Left ventricle myocardium inferior (tissue), 1 donor: ENCODE measurements around the gene OR8B4. TPM values are rescaled to one million over a fixed set of nuclear protein-coding genes. Genes with fewer than 3 reads are reported as not detected.
"Not testable (repeated sequence)": the region's sequence is repeated elsewhere in the genome, so short reads cannot be mapped to it uniquely, and the experiment has no call there.

Experiments used
- DNase-seq: peaks from one replicate; pipeline ENCODE4 v3.0.0-alpha.2; 2020
- H3K27ac ChIP-seq: fragments of 200-600 bp; replicated peaks from 2 replicates; pipeline ENCODE4 v1.8.0; 2021
- H3K27me3 ChIP-seq: fragments of 200-600 bp; 2 replicates; pipeline ENCODE4 v1.8.0; 2021; ENCODE audit warnings: low read depth
- H3K36me3 ChIP-seq: fragments of 200-600 bp; 2 replicates; pipeline ENCODE4 v1.8.0; 2021
- H3K4me1 ChIP-seq: fragments of 200-600 bp; 2 replicates; pipeline ENCODE4 v1.8.0; 2021
- H3K4me3 ChIP-seq: fragments of 200-600 bp; 2 replicates; pipeline ENCODE4 v1.8.0; 2021; ENCODE audit warnings: mild to moderate bottlenecking, moderate library complexity
- H3K9me3 ChIP-seq: fragments of 200-600 bp; replicated peaks from 2 replicates; pipeline ENCODE4 v1.8.0; 2021
- intact Hi-C: fragments of 100-400 bp; cut with micrococcal nuclease; formaldehyde crosslinking; loops from one replicate; pipeline ENCODE4 v1.11.0; 2022
- total RNA-seq: library from RNA; stranded (reverse); fragmentation: NEBNext Ultra II Directional; extraction: Animal tissue kit (Norgen Biotek cat#: 25700); gene quantifications from one replicate; pipeline ENCODE4 v1.2.1, GENCODE V29; 2021
- TF ChIP-seq, protein P1 (sequence below): fragments of 200-600 bp; IDR thresholded peaks from 2 replicates; pipeline ENCODE4 v1.8.0; 2021; ENCODE audit warnings: antibody characterized with exemption, mild to moderate bottlenecking, borderline replicate concordance
- donor health status: DM: no; HTN: yes; CAD: no; lungs with severe emphysema.

The OR8B4 gene
- total RNA-seq, 1 donor from 2014 or later, result not detected

DNA sequence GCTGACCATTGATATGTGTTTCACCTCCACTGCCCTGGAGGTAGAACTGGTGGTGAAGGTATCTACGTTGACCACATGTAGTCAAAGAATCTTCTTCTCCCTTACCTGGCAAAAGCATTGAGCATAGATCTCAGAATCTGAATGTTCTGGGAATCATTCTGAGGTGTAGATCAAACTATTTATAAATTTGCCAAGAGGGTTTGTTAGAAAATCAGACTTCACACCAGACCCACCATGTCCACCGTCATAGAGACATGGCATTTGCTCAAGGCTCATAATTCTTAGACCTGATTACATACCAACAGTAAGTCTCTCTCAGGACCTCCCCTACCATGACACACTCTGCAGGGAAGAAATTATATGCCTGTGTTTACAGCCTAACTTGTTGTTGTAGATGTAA lies 40.3 kb downstream of the OR8B4 start, which contains the start of gene OR8B2:
Gene OR8B2 (minus strand): TSS at position 101 of the 400 bp plus-strand sequence. CDS start 1,156 bp downstream, outside the sequence.
- peaks cover 3% of the 10 kb centered on the region for H3K27me3 ChIP-seq
- TF ChIP-seq, protein P1, sequence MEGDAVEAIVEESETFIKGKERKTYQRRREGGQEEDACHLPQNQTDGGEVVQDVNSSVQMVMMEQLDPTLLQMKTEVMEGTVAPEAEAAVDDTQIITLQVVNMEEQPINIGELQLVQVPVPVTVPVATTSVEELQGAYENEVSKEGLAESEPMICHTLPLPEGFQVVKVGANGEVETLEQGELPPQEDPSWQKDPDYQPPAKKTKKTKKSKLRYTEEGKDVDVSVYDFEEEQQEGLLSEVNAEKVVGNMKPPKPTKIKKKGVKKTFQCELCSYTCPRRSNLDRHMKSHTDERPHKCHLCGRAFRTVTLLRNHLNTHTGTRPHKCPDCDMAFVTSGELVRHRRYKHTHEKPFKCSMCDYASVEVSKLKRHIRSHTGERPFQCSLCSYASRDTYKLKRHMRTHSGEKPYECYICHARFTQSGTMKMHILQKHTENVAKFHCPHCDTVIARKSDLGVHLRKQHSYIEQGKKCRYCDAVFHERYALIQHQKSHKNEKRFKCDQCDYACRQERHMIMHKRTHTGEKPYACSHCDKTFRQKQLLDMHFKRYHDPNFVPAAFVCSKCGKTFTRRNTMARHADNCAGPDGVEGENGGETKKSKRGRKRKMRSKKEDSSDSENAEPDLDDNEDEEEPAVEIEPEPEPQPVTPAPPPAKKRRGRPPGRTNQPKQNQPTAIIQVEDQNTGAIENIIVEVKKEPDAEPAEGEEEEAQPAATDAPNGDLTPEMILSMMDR, result no peak
- no peak for DNase-seq
- no peaks in the 10 kb centered on the region for H3K9me3 ChIP-seq
- intact Hi-C loops, result no loop called here
- H3K4me1 ChIP-seq, result no peaks in the 10 kb centered on the region
- no peaks in the 10 kb centered on the region for H3K36me3 ChIP-seq
- no peak within 1 kb of the TSS for H3K27ac ChIP-seq
- H3K4me3 ChIP-seq, result no peak within 1 kb of the TSS

DNA sequence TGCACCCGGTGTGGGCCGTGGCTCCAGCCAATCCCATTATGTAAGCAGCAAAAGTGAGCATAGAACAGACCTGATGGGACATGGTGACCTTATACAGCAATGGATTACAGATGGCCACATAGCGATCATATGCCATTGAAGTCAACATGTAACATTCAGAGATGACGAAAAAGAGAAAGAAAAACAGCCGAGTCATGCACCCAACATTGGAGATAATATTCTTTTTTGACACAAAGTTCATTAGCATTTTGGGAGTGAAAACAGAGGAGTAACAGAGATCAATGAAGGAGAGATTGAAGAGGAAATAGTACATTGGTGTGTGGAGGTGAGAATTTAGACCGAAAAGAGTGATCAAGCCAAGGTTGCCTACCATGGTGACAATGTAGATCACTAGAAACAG lies 41.8 kb downstream of the OR8B4 start:
- H3K9me3 ChIP-seq, DNase-seq, H3K36me3 ChIP-seq, H3K4me1 ChIP-seq, H3K4me3 ChIP-seq, H3K27ac ChIP-seq, H3K27me3 ChIP-seq, intact Hi-C loops: not testable (repeated sequence)

DNA sequence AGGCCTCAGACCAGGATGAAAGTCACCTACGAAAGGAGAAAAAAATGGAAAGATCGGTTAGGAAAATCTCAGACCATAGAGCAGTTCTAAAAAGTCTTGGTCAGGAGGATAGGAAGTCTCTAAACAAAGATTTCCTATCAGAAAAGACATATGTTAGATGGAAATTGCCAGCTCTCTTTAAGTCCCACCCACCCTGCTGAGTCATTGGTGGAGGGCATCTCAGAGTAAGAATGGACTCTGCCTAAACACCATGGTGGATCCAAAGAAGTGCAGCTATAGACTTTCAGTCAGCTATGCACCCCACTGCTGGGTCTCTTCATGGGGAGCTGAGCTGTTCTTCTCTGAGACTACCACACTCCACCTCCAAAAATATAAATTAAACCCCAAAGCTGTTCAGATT lies 44.1 kb downstream of the OR8B4 start:
- intact Hi-C loops, result no loop called here
- Histone ChIP-seq H3K36me3 (no peaks in the 10 kb centered on the region), H3K27me3 (peaks cover 3% of the 10 kb centered on the region), H3K27ac (no peak overlapping the region), H3K4me1 (no peaks in the 10 kb centered on the region), H3K9me3 (no peaks in the 10 kb centered on the region), H3K4me3 (no peak overlapping the region)
- TF ChIP-seq, protein P1, result no peak
- DNase-seq, result no peak

DNA sequence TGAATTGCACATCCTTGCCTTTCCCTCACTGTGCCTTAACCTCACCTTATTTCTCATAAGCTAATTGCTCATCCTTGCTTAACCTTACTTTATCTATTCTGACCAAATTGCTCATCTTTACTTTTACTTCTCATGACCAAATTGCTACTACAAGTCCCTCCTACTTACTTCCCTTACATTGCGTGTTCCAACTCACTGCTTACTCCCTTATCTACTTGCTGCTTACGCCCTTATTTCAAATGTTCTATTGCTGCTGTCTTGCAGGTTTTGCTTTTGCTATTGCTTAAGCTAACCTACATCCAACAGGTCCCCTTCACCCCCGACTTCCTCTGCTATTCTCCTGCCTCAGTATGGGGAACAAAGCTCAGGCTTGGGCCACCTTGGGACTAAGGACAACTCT lies 48.4 kb downstream of the OR8B4 start:
- Histone ChIP-seq H3K27me3 (peaks cover 3% of the 10 kb centered on the region), H3K9me3 (peaks cover 10% of the 10 kb centered on the region), H3K4me1 (no peaks in the 10 kb centered on the region), H3K36me3 (no peaks in the 10 kb centered on the region), H3K27ac (no peak overlapping the region), H3K4me3 (no peak overlapping the region)
- DNase-seq, result no peak
- TF ChIP-seq, protein P1, result no peak
- intact Hi-C loops, result no loop called here

Other genes starting within 250 kb of the OR8B4 start
- gene OR10D3, start 241.5 kb downstream of the OR8B4 start, total RNA-seq, result not detected
- not detected for gene OR8G1, start 183.8 kb downstream of the OR8B4 start, total RNA-seq
- gene OR8G5, start 168.5 kb downstream of the OR8B4 start, total RNA-seq, result not detected
- gene OR8D1, start 110.9 kb downstream of the OR8B4 start, total RNA-seq, result not detected
- not detected for gene OR8D2, start 104.7 kb downstream of the OR8B4 start, total RNA-seq
- gene OR8B2, start 40.4 kb downstream of the OR8B4 start, total RNA-seq, result not detected
- gene OR8B3, start 25.8 kb downstream of the OR8B4 start, total RNA-seq, result not detected
- not detected for gene OR8B8, start 20.8 kb upstream of the OR8B4 start, total RNA-seq
- gene OR8B12, start 118.8 kb upstream of the OR8B4 start, total RNA-seq, result not detected
- not detected for gene OR8A1, start 145.1 kb upstream of the OR8B4 start, total RNA-seq
- gene PANX3, start 186.6 kb upstream of the OR8B4 start, total RNA-seq, result not detected
- 23.3 TPM for gene TBRG1, start 198.0 kb upstream of the OR8B4 start, total RNA-seq
- 68.8 TPM for gene SIAE, start 248.9 kb upstream of the OR8B4 start, total RNA-seq
- gene SPA17, start 249.0 kb upstream of the OR8B4 start, total RNA-seq, result 3.0 TPM